Measurements from ENCODE around the gene FIBCD1.

Gene FIBCD1

GRCh38 chr9:130874783-130875182 is 64.3 kb downstream of the FIBCD1 start:
- no peak for DNase-seq

GRCh38 chr9:130873966-130874365 is 65.1 kb downstream of the FIBCD1 start:
- DNase-seq: no peak

GRCh38 chr9:130872912-130873503 is 66.0 kb downstream of the FIBCD1 start:
- DNase-seq: no peak

GRCh38 chr9:130872508-130872907 is 66.5 kb downstream of the FIBCD1 start:
- DNase-seq: no peak

DNA sequence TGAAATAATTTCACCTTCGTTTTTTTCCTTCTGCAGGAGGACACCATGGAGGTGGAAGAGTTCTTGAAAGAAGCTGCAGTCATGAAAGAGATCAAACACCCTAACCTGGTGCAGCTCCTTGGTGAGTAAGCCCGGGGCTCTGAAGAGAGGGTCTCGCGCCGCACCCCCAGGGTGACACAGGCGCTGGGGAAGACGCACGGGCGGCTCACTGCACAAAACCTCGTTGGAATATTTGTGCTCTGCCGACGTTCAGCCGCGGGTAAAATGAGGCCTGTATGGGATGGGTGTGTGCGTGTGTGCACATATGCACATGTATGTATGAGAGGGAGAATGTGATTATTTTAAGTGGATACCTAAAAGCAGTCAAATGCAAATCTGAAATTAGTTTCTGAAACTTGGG is 67.0 kb downstream of the FIBCD1 start:
- no peak for DNase-seq

DNA sequence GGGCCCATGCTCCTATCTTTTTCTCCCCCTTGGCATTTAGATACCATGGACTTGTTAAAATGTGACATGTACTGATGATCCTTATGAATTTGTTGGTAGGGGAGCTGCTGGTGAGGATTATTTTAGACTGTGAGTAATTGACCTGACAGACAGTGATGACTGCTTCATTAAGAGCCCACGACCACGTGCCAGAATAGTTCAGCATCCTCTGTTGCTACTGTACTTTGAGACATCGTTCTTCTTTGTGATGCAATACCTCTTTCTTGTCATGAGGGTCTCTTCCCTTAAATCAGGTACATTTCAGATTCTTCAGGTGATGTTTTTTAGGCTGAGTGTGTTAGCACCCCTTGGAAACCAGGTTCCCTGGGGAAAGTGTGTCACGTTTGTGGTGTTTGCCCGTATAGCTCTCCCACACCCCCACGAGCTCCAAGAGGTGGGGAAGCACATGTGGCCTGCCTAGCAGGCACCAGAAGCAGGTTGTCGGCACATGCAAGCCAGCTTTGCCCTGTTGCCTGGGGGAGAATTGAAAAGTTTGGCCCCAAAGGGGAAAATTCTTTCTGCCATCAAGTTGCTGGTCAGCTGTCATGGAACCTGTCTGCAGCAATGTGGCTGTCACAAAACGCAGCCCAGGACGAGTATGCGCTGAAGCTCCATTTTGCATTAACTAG is 67.5 kb downstream of the FIBCD1 start:
- DNase-seq: no peak

- DNase-seq: peak; percentile 69
Observed at GRCh38 chr9:130870491-130871381, 68.3 kb downstream of the FIBCD1 start.

DNA sequence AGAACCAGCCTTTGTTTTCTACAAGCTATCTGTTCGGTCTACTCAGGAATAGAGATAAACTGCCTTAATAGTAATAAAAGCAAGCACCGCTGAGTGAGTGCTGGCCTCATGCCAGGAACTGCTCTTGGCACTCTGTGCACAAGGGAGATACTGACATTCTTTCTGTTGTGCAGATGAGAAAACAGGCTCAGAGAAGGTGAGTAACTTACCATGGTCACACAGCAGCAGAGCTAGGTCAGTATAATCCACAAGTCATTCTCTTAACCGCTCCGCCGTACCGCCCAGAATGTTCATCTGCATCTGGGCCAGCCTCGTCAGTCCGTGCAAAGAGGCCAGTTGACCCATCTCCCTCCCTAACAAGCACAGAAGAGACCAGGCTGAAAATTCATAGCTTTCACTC is 69.8 kb downstream of the FIBCD1 start:
- DNase-seq: no peak

- DNase-seq: no peak
Observed at GRCh38 chr9:130868230-130868629, 70.8 kb downstream of the FIBCD1 start.

- DNase-seq: no peak
Observed at GRCh38 chr9:130867556-130867955, 71.5 kb downstream of the FIBCD1 start.

DNA sequence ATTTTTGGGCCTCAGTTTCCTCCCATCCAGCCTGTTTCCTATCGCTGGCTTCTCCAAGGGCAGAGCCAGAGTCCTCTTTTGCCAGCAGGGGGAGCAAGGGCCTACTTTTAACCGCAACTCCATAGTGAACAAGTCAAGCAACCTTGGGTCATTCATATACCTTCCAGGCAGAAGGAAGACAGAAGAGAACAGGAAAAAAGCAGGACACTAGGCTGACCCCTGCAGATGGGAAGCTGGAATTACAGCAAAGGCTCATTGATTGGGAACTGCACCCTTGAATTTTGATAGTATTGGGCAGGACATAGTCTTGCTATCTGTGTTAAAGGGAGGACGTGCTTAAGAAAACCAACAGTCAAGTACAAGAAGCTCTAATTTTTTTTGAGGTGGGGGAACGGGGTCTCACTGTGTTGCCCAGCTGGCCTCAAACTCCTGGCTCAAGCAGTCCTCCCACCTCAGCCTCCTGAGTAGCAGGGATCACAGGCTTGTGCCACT is 72.5 kb downstream of the FIBCD1 start:
- peak; percentile 96 for DNase-seq

DNA sequence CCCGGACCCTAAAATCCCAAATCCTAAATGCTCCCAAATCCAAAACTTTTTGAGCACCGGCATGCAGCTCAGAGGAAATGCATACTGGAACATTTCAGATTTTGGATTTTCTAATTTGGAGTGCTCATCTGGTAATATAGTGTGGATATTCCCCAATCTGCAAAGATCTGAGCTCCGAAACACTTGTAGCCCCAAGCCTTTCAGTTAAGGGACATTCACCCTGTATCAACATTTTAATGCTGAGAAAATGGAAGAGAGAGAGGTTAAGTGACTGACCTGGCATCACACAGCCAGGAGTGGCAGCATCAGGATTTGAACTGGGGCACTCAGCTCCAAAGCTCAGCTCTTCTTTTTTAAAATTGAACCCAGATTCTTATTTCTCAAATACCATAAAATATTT is 73.1 kb downstream of the FIBCD1 start:
- DNase-seq: no peak

DNA sequence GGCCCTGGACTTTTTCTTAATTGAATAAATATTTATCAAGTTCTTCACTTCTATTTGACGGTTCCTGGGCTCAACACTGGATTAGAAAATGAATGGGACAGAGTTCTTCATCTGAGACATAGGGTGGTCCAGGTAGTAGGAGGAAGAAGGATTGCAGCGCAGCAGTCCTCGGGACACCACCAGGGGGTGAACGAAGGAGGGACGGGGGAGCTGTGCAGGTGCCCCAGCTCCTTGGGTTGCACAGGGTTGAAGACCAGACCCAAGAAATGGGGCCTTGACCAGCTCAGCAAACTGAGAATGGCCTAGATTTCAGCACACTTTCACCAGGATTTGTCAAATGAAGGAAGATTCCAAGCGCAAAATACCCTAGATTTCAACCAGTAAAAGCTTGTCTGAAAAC is 74.5 kb downstream of the FIBCD1 start:
- DNase-seq: no peak

GRCh38 chr9:130862747-130863146 is 76.3 kb downstream of the FIBCD1 start:
- DNase-seq: no peak

GRCh38 chr9:130862217-130862616 is 76.8 kb downstream of the FIBCD1 start:
- DNase-seq: no peak

- no peak for DNase-seq
Observed at GRCh38 chr9:130861372-130862180, 77.5 kb downstream of the FIBCD1 start.

- peak; percentile 88 for DNase-seq
Observed at GRCh38 chr9:130860458-130861316, 78.4 kb downstream of the FIBCD1 start.

DNA sequence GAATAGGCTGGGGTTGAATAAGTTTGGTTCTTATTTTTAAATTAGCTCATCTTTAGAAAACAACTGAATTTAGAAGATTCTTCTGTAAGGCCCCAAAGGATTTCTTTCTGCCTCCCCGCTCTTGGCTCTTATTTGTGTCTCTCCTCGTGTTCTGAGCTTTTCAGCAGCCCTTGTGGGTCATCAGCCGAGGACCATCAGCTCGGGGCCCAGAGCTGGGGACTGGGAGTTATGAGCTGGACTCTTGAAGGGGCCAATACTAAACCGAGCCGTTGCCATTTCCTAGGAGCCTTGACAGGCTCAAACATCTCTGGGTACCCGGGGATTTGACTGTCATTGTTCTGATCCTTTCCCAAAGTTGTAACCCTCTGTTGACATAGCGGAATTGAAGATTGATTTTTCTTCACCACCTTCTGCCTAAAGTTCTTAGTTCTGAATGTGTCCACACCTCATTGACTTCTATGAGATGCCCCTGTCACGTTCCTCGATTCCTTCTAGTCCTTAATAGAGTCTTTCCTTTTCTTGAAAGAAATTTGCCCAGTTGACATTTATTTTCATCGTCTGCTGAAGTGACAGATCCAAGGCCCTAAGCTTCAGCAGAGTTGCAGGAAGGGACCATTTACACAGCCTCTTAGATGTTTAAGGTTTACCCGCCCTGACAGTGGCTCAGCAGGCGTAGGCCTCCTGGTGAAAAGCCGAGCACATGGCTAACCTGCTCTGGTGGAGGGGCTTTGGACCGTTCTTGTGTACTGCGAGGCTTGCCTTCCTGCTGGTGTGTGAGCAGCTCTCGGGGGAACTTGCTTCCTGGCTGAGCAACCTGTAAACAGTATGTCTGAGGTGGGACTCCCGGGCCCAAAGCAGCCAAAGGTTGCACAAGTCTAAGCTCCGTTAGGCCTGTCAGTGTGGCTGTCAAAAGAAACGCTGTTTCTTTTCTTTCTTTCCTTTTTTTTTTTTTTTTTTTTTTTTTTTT is 80.0 kb downstream of the FIBCD1 start:
- DNase-seq: peak; percentile 45

- DNase-seq: peak; percentile 80
Observed at GRCh38 chr9:130857864-130858738, 80.9 kb downstream of the FIBCD1 start.

GRCh38 chr9:130856474-130856873 is 82.6 kb downstream of the FIBCD1 start:
- DNase-seq: no peak

Data from eye (tissue), 1 donor.